ENCODE measurements around the gene HOXB5.

Gene HOXB5

DNA sequence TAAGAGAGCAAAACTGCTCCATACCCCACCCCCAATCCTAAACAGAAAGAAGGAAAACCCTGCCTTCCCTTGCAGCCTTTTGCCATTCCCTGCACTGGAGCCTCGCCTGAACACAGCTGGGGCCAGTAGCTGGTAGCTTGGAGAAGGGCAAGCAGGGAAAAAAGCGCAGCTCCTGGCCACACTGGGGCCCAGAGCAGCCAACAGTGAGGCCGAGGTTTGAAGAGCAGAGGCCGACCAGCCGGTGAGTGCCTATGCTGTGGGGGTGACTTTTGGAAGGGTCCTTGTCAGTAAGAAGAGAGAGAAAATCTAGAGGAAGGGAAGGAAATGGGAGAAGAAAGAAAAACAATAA, 35.8 kb upstream of the HOXB5 start:
- DNase-seq (ENCODE audit: low read depth, low spot score): peak; percentile 8

DNA sequence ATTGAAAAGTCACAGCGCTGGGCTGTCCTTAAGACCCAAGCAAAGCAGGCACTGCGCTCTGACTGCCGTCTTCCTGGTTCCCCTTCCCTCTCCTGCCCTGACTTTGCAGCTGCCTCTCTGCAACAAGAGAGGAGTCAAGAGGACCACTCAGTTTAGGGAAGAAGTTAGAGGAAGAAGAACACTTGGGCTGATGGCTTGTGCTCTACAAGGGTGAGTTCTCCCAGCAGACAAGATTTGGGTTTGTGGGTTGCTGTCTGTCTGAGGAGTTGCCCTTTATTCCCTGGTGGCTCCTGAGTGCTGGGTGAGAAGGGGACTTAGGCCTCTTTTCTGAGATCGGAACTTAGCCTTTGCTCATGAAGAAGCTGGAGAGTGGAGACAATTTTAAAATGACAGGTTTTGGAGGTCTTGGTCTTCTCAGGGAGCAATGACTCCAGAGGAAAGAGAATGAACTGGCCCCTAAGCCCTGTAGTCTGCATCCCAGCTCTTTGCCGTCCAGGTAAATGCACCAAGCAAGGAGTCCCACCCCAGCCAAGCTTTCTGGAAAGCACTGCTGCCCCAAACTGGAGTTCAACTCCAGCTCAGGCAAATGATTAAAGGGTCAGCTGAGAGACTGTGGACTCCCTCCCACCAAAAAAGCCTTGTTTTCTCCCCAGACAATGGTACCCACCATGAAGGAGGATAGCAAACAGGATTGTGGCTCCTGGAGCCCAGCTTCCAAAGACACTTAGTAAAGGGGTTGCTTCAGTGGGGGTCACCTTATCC, 35.3 kb upstream of the HOXB5 start:
- DNase-seq (ENCODE audit: low read depth, low spot score): peak; percentile 20

DNA sequence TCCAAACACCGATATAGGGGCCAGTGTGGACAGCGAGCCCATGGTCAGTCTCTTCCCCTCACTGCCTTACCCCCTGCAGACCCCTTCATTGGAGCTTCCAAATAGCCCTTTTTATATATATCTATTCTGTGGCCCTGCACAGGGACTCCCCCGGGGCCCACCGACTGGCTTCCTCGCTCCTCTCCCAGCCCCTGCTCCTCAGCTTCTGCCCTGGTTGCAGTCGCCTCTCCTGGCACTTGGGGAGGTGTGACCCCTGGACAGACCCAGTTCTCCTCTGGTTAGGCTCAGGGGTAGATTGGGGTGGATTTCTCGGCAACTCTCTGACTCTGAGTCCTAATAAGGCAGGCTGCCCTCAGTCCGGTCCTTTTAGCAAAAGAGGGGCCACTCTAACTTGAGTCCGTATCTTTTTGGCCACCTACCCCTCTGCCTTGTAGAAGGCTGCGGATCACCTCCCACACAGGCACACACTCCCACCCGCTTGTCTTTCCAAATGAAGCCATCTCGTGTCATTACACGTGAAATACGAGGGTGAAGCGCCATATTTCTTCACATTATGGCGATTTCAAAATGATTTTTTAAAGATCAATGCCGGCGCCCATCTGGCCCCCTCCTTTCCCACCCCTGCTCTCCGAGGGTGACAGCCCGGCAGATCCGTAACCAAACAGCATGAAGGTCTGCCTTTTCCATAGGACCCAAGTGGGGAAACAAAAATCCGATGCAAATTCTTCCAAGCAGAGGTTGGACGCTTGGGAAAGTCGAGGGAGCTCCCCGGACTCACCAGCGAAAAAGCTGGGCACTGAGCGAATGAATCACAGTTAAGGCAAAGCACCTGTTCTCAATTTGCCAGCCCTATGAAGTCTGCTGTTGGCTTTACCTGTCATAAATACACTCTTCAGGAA, 34.3 kb upstream of the HOXB5 start:
- peak; percentile 16 for DNase-seq (ENCODE audit: low read depth, low spot score)

DNA sequence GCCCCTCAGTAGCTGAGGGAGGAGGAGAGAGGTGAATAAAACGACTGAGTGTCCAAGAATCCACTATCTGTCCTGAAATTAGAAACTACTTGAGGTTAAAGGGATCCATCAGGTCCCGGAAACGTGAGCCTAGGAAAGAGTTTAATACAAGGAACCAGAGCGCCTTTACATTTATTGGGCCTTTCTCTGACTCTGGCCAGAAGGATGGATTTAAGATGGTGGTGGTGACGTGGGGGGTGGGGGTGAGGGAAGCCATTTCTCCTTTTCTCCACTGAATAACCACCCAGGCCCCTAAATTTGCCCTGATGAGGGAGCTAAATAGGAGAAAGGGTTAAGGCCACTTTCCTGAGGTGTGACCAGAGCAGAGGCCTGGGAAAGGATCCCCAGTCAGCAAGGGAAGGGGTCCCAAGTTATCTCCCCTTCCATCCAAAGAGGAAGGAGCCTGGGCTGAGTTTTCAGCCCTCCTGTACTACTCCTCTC, 33.6 kb upstream of the HOXB5 start:
- DNase-seq (ENCODE audit: low read depth, low spot score): peak; percentile 4

DNA sequence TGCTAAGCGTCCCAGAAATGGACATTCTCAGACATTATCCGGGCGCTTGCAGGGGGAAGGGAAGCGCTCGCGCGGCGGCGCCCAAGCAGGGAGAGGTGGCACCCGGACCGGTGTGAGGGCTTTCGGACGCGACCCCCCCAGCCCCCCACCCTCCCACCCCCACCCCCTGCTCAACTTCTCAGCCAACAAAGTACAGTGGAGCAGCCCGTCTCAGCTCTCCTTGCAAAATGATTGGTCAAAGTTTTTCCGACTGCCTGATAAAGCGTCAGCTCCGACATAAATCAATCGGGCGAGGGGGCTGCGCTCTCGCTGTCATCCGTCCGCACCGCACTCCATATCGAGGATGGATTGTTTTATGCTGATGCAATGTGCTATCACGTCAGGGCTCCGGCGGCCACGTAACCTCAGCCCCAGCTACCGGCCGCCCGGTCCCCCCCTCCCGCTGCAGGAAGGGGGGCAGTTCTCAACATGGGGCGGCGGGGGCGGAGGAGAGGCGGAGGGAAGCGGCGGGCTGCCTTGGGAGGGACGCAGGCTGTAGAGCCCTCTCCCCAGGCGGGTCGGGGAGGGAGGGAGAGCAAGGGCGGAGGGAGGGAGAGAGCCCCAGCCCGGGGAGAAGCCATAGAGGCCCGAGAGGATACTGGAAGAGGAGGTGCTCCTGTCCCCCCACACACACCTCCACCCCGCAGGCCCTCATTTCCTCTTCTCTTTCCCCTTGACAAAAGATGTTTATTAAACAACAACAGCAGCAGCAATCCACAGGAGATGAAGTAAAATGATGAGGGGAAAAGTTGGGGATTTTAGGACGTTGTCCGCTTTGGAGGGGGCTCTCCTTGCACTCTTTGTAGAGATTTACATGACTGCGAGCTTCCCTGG, 32.9 kb upstream of the HOXB5 start, which contains the start of gene HOXB9:
Gene HOXB9, minus strand, starts transcription at position 114 of the 873 bp plus-strand sequence. Its CDS starts 89 bp downstream, at position 25.
- peak; percentile 56 for DNase-seq (ENCODE audit: low read depth, low spot score)

DNA sequence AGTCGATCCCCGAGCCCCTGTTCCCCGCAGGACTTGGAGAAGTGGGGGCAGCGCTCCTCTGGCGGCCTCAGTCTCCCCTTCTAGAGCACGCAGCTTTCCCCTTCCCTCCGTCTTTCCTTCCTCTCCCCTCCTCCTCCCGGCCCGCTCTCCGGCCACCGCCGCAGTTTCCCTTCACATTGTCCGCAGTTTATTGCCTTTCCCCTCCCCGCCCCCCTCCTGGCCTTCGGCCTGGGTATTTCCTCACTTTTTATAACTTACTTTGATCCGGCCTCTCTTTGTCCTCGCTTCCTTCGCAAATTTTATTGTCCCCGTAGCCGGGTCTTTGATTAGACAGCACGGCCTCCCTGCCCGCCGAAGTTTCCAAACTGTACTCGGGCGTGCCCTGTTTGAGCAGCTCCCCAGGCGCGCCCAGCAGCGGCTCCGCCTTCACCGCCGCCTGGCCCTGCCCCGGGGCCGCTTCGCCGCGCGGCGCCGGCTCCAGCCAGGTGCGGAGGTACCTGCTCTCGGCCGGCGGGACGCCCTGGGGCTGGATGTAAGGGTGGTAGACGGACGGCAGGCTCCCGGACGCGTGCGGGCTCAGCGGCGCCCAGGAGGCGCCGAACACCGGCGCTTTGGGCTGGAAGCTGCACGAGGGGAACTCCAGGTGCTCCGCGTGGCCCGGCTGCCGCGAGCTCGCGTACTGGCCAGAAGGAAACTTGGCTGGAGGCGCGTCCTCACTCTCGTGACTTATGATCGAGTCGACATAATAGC, 32.1 kb upstream of the HOXB5 start:
- peak; percentile 85 for DNase-seq (ENCODE audit: low read depth, low spot score)

DNA sequence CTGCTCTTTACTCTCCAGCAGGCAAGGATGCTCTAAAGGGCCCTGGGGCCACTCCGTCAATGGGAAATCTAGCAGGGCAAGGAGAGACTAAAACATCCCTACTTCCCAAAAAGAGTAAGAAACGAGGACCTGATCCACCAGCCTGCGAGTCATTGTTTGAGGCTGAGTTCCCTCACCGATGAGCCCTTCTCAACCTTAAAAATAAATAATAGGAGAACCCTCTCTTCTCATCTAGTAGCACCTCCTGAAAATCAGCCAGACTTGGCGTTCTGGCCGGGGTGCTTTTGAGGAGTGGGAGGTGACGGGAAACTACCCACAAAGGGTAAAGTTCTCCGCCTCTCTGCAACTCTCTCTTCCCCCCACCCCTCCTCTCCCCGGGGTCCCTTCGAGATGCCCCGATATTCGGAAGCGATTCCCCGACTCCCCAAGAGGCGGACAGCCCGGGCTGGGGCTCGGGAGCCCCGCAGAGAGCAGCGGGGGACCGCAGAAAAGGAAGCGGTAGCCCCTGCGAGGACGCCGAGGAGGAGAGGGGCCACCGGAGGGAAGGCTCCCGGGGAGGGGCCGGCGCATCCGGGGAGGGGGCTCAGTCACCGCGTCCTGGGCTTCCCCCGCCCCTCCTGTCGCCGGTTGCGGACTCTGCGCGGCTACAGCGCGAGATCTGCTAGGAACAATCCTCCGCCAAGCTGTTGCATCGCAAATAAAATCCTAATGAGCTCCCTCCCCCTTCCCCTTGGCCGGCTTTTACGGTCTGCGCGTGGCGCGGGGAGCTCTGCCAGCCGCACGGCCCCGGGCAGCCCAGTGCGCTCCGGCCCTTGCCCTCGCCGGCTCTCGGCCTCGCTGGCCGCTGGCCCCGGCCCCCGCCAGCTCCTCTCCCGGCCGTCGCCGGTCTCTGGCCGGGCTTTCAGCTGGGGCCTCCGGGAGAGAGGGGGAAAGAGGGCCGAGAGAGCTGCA, 31.2 kb upstream of the HOXB5 start:
- DNase-seq (ENCODE audit: low read depth, low spot score): peak; percentile 64

DNA sequence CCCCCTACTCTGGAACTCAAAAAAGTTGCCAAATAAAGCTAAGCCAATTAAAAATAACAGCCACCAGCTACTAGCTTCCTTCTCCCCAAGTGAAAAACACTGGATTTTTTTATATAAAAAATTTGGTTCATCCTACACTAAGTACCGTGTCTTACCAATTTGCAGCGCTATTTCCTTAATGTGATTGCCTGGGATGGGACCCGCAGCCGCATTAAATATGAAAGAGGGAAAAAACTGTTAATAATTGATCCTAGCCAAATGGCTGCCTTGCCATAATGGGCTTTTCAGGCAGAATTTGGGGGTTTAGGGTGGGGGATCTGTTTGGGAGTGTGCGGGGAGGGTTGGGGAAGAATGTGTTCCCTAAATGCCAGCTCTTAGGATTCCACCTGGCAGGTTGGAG, 30.5 kb upstream of the HOXB5 start:
- no peak for DNase-seq (ENCODE audit: low read depth, low spot score)

DNA sequence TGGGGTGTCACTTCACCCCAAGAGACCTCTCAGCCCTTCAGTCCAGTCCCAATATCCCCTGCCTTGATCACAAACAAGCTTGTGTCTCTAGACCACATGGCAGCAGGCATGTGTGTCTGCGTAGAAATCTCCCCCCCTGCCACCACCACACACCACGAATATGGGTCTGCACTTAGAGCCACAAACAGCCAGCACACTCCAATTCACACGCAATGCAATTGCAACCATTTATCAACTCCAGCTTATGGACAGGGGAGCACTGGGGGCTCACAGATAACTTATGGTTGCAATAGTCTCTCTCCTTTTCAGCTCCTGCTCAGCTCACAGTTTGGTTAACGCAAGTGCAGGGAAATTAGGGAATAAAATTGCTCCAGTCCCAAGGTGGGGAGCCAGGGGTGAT, 30.0 kb upstream of the HOXB5 start:
- no peak for DNase-seq (ENCODE audit: low read depth, low spot score)

DNA sequence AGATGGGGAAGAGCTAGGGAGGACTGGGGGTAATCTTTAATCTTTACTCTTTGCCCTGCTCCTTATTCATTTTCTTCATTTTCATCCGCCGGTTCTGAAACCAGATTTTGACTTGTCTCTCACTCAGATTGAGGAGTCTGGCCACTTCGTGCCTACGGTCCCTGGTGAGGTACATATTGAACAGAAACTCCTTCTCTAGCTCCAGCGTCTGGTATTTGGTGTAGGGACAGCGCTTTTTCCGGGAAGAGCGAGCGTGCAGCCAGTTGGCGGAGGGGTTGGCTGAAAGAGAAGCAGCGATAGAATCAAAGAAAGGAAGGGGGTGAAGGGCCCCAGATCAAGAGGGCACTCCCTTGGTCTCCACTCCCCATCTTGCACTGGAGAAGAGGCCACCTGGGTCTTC, 29.3 kb upstream of the HOXB5 start:
- peak; percentile 19 for DNase-seq (ENCODE audit: low read depth, low spot score)

DNA sequence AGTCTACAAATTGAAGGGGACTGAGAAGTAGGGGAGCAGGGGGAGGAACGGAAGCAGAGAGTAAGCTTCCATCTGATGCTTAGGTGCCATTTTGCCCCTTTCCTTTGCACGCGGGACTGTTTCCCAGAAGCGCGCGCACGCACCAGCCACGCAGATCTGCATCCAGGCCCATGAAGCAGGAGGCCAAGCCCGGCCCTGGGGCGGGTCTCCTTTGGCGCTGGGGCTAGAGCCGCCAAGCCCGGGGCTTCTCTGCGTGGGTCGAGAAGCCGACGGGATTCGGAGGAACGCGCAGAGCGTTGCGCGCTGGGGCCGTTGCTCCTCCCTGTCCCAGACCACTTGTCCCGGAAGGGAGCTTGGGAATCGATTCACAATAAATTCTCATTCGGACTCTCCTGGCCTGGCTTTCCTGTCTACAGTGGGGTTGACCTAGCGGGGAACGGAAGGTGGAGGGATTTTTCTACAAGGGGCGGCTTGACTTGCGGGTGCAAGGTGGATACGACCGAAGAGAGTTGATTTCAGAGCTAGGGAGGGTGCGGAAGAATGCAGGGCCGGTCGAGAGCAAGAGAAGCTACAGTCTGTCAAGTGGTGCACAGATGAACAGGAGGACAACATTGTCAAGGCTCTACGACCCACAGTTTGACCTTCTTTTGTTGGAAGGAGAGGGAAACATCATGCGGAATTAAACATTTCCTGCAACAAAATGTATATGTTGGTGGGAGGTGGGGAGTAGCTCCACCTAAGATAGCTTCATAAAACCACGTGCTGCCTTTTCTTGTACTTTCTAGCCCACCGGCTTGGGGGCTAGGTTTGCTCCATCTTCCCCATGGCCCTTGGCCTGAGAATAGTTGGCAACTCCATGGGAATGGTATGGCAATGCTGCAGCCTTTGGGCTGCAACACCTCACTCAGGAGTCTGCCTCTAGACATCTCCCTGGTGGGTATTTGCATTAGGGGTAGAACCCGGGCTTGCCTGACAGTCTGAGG, 28.1 kb upstream of the HOXB5 start:
- peak; percentile 30 for DNase-seq (ENCODE audit: low read depth, low spot score)

DNA sequence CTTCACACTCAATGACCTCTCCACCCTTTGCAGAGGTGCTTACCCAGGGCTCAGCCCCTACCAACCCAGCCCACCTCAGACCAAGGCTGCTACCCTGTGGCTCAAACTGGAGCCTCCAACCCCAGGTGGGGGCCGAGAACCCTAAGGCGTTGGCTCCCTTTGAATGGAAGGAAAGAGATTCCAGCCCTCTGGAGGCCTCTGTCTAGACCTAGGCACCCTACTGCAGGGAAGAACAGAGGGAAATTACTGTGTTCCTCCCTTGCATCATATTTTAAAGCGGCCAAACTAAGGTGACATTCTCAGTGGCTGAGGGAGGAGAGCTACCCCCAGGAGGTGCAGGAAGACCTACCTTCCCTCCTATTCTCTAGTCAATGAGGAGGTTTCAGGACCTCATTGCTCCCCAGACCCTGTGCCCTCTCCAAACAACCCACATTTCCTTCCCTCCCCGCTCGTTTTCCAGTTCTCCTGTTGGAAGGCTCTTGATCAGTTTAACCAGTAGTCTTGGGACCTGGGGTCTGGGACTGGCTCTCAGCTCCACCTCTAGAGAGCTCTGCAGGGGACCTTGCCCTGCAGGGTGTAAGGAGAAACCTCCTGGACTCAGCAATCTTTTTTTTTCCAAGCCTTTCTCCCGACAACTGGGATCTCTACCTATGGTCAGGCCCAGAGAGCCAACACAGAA, 27.0 kb upstream of the HOXB5 start:
- peak; percentile 57 for DNase-seq (ENCODE audit: low read depth, low spot score)

DNA sequence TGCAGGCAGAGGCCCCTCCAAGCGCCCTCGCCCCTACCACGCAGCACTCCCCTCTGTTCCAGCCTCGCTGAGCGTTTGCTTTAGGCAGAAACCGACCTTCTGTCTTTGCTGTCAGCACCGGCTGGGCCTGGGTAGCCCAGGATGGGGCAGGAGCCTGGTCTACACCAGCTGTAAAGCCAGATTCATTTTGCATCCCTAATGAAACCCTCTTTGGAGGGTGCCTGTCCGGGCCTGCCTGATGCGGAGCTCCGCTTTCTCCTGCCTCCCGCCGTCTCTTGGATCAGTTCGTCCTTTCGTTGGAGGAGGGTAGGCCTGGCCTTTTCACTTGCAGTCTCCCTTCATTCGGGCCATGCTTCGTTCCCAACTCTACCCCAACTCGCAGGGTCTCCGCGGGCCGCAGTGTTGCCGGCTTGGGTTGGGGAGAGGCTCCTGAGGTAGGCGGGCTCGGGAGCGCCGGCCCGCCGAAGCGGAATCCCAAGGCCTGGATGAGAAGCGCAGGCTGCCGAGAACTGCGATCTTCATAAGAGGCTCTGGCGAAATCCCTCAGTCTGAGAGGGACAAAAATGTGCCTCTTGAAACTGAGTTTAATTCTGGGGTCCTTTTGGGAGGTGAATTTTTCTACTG, 26.4 kb upstream of the HOXB5 start:
- peak; percentile 74 for DNase-seq (ENCODE audit: low read depth, low spot score)

DNA sequence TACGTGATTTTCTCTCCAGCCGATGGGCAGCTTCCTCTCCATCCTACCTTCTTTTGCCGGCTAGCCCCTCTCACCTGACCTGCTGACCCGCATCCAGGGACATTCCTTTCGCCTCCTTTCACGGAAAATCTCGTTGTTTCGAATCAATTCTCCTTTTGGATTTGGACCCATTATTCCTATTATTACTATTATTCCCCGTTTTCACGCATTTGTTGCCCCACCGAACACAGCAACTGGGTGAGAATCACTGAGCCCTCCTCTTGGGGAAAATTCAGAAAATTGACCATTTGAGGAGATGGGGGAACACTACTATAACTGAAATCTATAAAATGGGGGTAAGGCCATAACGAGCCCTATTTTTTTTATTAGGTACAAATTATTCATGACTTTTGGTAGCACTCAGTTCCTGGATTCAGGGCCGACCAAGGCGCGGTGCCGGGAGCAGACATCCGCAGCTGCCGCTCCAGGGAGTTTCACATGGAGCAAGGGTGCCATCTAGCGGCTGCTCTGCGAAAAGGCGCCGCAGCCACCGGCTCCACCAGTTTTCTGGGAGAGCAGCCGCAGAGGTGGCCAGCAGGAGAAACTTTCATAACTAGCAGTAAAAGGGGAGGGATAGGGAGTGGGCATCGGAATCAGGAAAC, 24.8 kb upstream of the HOXB5 start:
- peak; percentile 95 for DNase-seq (ENCODE audit: low read depth, low spot score)

DNA sequence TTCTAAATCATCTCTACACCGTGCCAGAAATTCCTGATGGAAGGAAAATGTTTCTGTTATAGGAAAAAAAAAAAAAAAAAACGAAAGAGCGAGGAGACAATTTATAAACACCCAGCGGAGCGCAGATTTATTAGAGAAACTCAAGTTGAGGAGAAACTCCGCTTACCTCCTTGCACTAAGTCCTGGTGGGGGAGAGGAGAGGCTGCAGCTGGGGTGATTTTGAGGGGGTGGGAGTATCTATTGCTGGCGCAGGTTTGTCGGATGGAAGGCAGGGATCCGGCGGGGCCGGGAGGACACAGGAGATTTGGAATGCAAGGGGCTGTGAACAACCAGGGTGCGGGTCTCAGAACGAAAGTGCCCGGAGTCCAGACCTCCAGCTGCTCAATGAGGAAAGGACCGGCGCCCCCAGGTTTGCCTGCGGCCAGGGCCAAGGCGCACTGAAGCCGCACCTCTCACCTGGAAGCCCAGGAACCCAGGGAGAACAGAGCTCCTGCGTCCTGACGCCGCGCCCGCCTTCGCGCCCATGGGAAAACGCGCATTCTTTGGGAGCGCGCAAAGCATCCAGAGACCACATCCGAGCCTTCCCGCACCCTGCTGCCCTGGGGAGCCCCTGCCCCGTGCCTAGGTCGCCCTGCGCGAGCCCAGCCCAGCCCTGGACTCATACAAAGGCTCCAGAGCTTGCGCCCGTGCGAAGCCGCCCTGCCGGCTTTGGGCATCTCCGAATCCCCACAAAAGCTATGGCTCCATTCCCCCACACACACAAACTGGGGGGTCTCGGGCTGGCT, 24.1 kb upstream of the HOXB5 start:
- no peak for DNase-seq (ENCODE audit: low read depth, low spot score)

All from ELF-1 (cell line).